ENCODE results near the gene GIGYF1. TPM values are rescaled to one million over a fixed set of nuclear protein-coding genes. Genes with fewer than 3 reads are reported as not detected.

Gene GIGYF1
- total and polyA plus RNA-seq, 2 of the 13 experiments (the other 11 are each of a cell fraction or from before 2014, with no cell fraction given): 7.6 to 16.1 TPM

- TF ChIP-seq ZNF235 (CRISPR knock-in tag; IDR thresholded peaks at IDR 0.05; ENCODE audit: borderline replicate concordance) (no peak), THAP9 (CRISPR knock-in tag; IDR thresholded peaks at IDR 0.05; ENCODE audit: borderline replicate concordance) (no peak), NFATC3 (CRISPR knock-in tag; IDR thresholded peaks at IDR 0.05) (no peak), ZNF816 (CRISPR knock-in tag; IDR thresholded peaks at IDR 0.05; ENCODE audit: borderline replicate concordance) (no peak), LCORL (IDR thresholded peaks at IDR 0.05) (no peak), LCORL (CRISPR knock-in tag; IDR thresholded peaks at IDR 0.05) (no peak), ZNF441 (CRISPR knock-in tag; IDR thresholded peaks at IDR 0.05; ENCODE audit: borderline replicate concordance) (peak; percentile 19; the same call in 1 of the 2 replicates), PAXIP1 (CRISPR knock-in tag; conservative IDR thresholded peaks at IDR 0.05) (no peak), SOX6 (IDR thresholded peaks at IDR 0.05) (no peak), SOX6 (CRISPR knock-in tag; IDR thresholded peaks at IDR 0.05) (no peak), PITX1 (CRISPR knock-in tag; IDR thresholded peaks at IDR 0.05) (no peak), ZNF101 (CRISPR knock-in tag; IDR thresholded peaks at IDR 0.05; ENCODE audit: borderline replicate concordance, low read depth) (no peak), SP1 (IDR thresholded peaks at IDR 0.05) (no peak), SP1 (CRISPR knock-in tag; IDR thresholded peaks at IDR 0.05) (no peak), HINFP (CRISPR knock-in tag; IDR thresholded peaks at IDR 0.05; ENCODE audit: low read depth) (0 out of 2 replicates have a peak, but pooled peaks have one; percentile 13), ZBTB46 (CRISPR knock-in tag; IDR thresholded peaks at IDR 0.05; ENCODE audit: borderline replicate concordance) (no peak), GZF1 (CRISPR knock-in tag; IDR thresholded peaks at IDR 0.05) (no peak), ZNF788 (CRISPR knock-in tag; IDR thresholded peaks at IDR 0.05; ENCODE audit: borderline replicate concordance) (no peak), MIER3 (CRISPR knock-in tag; IDR thresholded peaks at IDR 0.05; ENCODE audit: borderline replicate concordance) (no peak), ATM (IDR thresholded peaks at IDR 0.05; ENCODE audit: borderline replicate concordance) (no peak), ZNF451 (CRISPR knock-in tag; IDR thresholded peaks at IDR 0.05) (no peak), MED13 (CRISPR knock-in tag; IDR thresholded peaks at IDR 0.05) (no peak)
Measured at GRCh38 chr7:100673942-100674410, 20.1 kb downstream of the GIGYF1 start (continued).

Data from HepG2 (cell line).